Osteoblast (primary cell): ENCODE measurements around the gene CCDC146. TPM values are rescaled to one million over a fixed set of nuclear protein-coding genes. Genes with fewer than 3 reads are reported as not detected.
"Not testable (repeated sequence)": the region's sequence is repeated elsewhere in the genome, so short reads cannot be mapped to it uniquely, and the experiment has no call there.

Source experiments
- DNase-seq: peaks from one replicate; pipeline ENCODE4 v3.0.0; 2011; ENCODE audit warnings: low spot score, mixed read lengths; ENCODE audit not compliant: insufficient read length; ENCODE audit errors: missing footprints
- H2AFZ ChIP-seq: 2 replicates; pipeline ENCODE4 v1.6.0; 2011; ENCODE audit warnings: mild to moderate bottlenecking, low read length
- H3K27ac ChIP-seq: 2 replicates; pipeline ENCODE4 v1.5.1; 2011; ENCODE audit warnings: mild to moderate bottlenecking, low read depth, low read length, moderate library complexity
- H3K27me3 ChIP-seq: 2 replicates; pipeline ENCODE4 v1.6.0; 2012; ENCODE audit warnings: mild to moderate bottlenecking, control low read depth, inconsistent platforms, low read length, moderate library complexity; ENCODE audit not compliant: insufficient read depth
- H3K36me3 ChIP-seq: 2 replicates; pipeline ENCODE4 v1.5.1; 2011; ENCODE audit warnings: mild to moderate bottlenecking, low read length, control low read depth, moderate library complexity; ENCODE audit not compliant: insufficient read depth
- H3K4me1 ChIP-seq: 2 replicates; pipeline ENCODE4 v1.5.1; 2011; ENCODE audit warnings: mild to moderate bottlenecking, low read length, control low read depth, moderate library complexity; ENCODE audit not compliant: insufficient read depth
- H3K4me2 ChIP-seq: 2 replicates; pipeline ENCODE4 v1.6.0; 2011; ENCODE audit warnings: mild to moderate bottlenecking, low read length; ENCODE audit not compliant: insufficient read depth
- H3K4me3 ChIP-seq: fragments of 200-600 bp; sonication (generic); 3 replicates; pipeline ENCODE4 v1.5.1; 2012; ENCODE audit warnings: mild to moderate bottlenecking, low read length, inconsistent platforms; ENCODE audit not compliant: insufficient read depth
- H3K79me2 ChIP-seq: 2 replicates; pipeline ENCODE4 v1.6.0; 2012; ENCODE audit warnings: mild to moderate bottlenecking, low read length, control low read depth, inconsistent platforms; ENCODE audit not compliant: insufficient read depth
- H3K9me3 ChIP-seq: 2 replicates; pipeline ENCODE4 v1.5.1; 2011; ENCODE audit warnings: low read depth, low read length, control low read depth
- H4K20me1 ChIP-seq: 2 replicates; pipeline ENCODE4 v1.6.0; 2012; ENCODE audit warnings: mild to moderate bottlenecking, low read length, control low read depth; ENCODE audit not compliant: insufficient read depth
- total RNA-seq: library from RNA; depleted of rRNA; stranded (reverse); fragments of >200 nt; gene quantifications from 2 replicates; pipeline ENCODE4 v1.2.3, GENCODE V29; 2012
- TF ChIP-seq, protein P1 (sequence below): IDR thresholded peaks from 2 replicates; pipeline ENCODE4 v1.5.1; 2011; ENCODE audit warnings: mild to moderate bottlenecking, low read depth, low read length, moderate library complexity; ENCODE audit errors: extremely low read depth

Gene CCDC146
- total RNA-seq, 1 donor: 5.1 TPM

GRCh38 chr7:77209479-77210139 lies 87.2 kb downstream of the CCDC146 start:
- Histone ChIP-seq H2AFZ (no peak overlapping the region), H3K79me2 (no peaks in the 10 kb centered on the region), H4K20me1 (no peaks in the 10 kb centered on the region), H3K4me3 (no peak overlapping the region), H3K4me1 (no peaks in the 10 kb centered on the region), H3K27ac (no peak overlapping the region), H3K36me3 (no peaks in the 10 kb centered on the region), H3K9me3 (peaks cover 9% of the 10 kb centered on the region), H3K27me3 (no peaks in the 10 kb centered on the region), H3K4me2 (no peak overlapping the region)
- no peak for DNase-seq
- TF ChIP-seq, protein P1, sequence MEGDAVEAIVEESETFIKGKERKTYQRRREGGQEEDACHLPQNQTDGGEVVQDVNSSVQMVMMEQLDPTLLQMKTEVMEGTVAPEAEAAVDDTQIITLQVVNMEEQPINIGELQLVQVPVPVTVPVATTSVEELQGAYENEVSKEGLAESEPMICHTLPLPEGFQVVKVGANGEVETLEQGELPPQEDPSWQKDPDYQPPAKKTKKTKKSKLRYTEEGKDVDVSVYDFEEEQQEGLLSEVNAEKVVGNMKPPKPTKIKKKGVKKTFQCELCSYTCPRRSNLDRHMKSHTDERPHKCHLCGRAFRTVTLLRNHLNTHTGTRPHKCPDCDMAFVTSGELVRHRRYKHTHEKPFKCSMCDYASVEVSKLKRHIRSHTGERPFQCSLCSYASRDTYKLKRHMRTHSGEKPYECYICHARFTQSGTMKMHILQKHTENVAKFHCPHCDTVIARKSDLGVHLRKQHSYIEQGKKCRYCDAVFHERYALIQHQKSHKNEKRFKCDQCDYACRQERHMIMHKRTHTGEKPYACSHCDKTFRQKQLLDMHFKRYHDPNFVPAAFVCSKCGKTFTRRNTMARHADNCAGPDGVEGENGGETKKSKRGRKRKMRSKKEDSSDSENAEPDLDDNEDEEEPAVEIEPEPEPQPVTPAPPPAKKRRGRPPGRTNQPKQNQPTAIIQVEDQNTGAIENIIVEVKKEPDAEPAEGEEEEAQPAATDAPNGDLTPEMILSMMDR: no peak

DNA sequence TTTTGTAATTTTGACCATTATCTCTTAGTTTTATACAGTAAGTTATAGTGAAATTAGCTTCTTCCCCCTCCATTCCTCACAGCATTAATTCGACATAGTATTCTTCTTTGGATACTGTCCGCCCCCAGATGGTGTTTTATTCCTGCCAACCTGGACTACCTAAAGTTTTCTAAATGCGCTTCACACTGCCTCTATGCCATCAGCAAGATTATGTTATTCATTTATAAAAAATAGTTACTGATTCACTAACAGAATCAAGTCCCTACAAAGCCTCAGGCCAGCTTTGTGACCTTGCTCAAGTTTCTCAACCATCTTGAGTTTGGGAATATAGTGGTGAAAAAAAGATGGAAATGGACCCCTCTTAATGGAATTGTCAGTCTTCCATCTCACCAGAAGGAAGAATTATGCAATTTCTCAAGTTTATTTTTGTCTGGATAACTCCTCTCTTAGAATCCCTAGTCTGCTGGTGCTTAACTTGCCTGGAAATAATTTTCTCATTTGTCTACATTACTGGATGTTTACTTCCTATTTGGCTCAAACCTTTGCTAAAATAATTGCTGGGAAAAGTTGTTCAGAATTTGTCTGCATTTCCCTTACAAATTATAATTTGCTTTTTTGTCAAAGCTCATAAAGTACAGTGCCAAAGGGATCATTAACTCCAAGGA lies 93.9 kb downstream of the CCDC146 start:
- Histone ChIP-seq H3K79me2 (no peaks in the 10 kb centered on the region), H2AFZ (no peak overlapping the region), H3K27me3 (no peaks in the 10 kb centered on the region), H3K4me3 (no peak overlapping the region), H3K4me2 (no peak overlapping the region), H3K27ac (no peak overlapping the region), H3K9me3 (no peaks in the 10 kb centered on the region), H4K20me1 (no peaks in the 10 kb centered on the region), H3K4me1 (no peaks in the 10 kb centered on the region), H3K36me3 (no peaks in the 10 kb centered on the region)
- TF ChIP-seq, protein P1: no peak
- no peak for DNase-seq

GRCh38 chr7:77217474-77218185 lies 95.2 kb downstream of the CCDC146 start:
- Histone ChIP-seq H3K4me1 (no peaks in the 10 kb centered on the region), H4K20me1 (no peaks in the 10 kb centered on the region), H3K27ac (no peak overlapping the region), H2AFZ (no peak overlapping the region), H3K27me3 (no peaks in the 10 kb centered on the region), H3K79me2 (no peaks in the 10 kb centered on the region), H3K9me3 (no peaks in the 10 kb centered on the region), H3K4me2 (no peak overlapping the region), H3K4me3 (no peak overlapping the region), H3K36me3 (no peaks in the 10 kb centered on the region)
- TF ChIP-seq, protein P1: no peak
- no peak for DNase-seq

- not testable (repeated sequence) for H3K36me3 ChIP-seq, H3K9me3 ChIP-seq, H3K27me3 ChIP-seq, H3K27ac ChIP-seq, DNase-seq, H3K4me1 ChIP-seq, H4K20me1 ChIP-seq, H3K79me2 ChIP-seq, H3K4me2 ChIP-seq, H3K4me3 ChIP-seq, H2AFZ ChIP-seq
Measured at GRCh38 chr7:77219701-77220331, 97.4 kb downstream of the CCDC146 start.
